ENCODE results near the gene MANBA.
A peak's percentile ranks its signal among the peaks of the same experiment; 100 is the strongest.

- peak; percentile 17 for TF ChIP-seq CTCF (IDR thresholded peaks at IDR 0.05; ENCODE audit: low read depth, low read length)
- no peak for TF ChIP-seq EZH2phosphoT487 (IDR thresholded peaks at IDR 0.05; ENCODE audit: low read depth)
Measured at GRCh38 chr4:102623622-102624021, 137.1 kb downstream of the MANBA start.

Data from OCI-LY3 (cell line).